MG63 (cell line): ENCODE measurements around the gene EGFR. TPM values are rescaled to one million over a fixed set of nuclear protein-coding genes. Genes with fewer than 3 reads are reported as not detected.

Experiments
- DNase-seq: peaks from one replicate; pipeline ENCODE4 v3.0.0-alpha.2; 2020
- H3K27me3 ChIP-seq: fragments of 250-450 bp; sonication (Bioruptor Pico); 2 replicates; pipeline ENCODE4 v1.5.1; 2020; ENCODE audit warnings: mild to moderate bottlenecking, moderate library complexity
- H3K36me3 ChIP-seq: fragments of 250-450 bp; sonication (Bioruptor Pico); 2 replicates; pipeline ENCODE4 v1.5.1; 2020; ENCODE audit warnings: mild to moderate bottlenecking, moderate library complexity
- H3K4me3 ChIP-seq: fragments of 250-450 bp; sonication (Bioruptor Pico); 2 replicates; pipeline ENCODE4 v1.5.1; 2020; ENCODE audit warnings: mild to moderate bottlenecking, moderate library complexity
- H3K9me3 ChIP-seq: fragments of 250-450 bp; sonication (Bioruptor Pico); 2 replicates; pipeline ENCODE4 v1.5.1; 2020; ENCODE audit warnings: mild to moderate bottlenecking, moderate library complexity
- total RNA-seq: library from RNA; depleted of rRNA; stranded (reverse); fragments of >200 nt; shearing (Covaris generic); gene quantifications from 2 replicates; pipeline ENCODE4 v1.2.3, GENCODE V29; 2014; ENCODE audit warnings: low replicate concordance

EGFR gene
- total RNA-seq, 1 experiment from 2014 or later: 20.3 TPM

DNA sequence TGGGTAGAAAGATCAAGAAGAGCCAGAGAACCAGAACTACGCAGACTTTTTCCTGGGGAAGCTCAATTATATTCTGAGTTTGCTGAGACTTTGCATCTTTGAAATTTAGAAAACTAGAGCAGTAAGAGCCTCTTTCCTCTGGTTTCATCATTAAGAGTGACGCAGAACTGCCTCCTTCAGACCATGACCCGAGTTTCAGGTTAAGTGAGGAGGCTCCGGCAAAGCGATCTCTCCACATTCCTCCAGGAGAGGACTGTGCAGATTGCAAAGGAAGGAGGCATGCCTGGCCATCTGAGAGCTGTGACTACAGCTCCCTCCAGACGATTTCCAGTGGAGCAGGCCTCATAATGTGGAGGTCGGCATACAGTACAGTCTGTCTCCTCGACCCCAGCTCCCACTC is 230.5 kb downstream of the EGFR start:
- Histone ChIP-seq H3K4me3 (no peak overlapping the region), H3K9me3 (no peaks in the 10 kb centered on the region), H3K36me3 (no peaks in the 10 kb centered on the region), H3K27me3 (no peaks in the 10 kb centered on the region)
- no peak for DNase-seq

DNA sequence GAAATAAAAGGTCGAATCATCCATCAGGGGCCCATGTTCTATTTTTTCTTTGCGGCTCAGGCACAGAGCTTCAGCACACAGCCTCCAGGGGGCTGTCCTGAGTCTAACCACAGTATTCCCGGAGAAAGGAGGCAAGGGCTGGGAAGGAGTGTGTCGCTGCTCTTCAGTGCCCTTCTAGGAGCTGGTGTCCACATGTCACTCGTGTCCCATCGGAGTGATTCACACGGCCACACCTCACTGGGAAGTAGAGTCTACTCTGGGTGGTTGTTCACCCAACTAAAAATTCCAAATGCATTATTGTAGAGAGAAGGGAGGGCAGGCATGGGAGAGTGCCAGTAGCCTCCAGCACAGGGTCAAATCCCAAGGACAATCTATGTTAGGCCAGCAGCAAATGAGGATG is 231.5 kb downstream of the EGFR start:
- Histone ChIP-seq H3K36me3 (no peaks in the 10 kb centered on the region), H3K27me3 (no peaks in the 10 kb centered on the region), H3K9me3 (no peaks in the 10 kb centered on the region), H3K4me3 (no peak overlapping the region)
- DNase-seq: peak; percentile 37

DNA sequence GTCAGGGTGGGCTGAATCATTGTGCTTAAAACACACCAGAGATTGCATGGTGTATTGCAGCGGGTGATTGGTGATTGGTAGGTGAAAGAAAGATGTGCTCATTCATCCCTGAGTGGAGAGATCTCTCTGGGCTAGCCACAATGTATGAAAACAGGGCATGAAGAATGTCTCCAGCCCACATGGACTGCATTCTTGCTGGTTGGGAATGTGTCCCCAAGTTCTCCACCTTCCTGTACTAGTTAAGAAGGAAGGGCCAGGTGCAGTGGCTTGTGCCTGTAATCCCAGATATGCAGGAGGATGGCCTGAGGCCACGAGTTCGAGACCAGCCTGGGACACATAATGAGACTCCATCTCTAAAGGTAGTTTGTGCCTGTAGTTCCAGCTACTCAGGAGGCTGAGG is 232.5 kb downstream of the EGFR start:
- no peak overlapping the region for H3K4me3 ChIP-seq
- no peak for DNase-seq
- no peaks in the 10 kb centered on the region for H3K9me3 ChIP-seq
- no peaks in the 10 kb centered on the region for H3K27me3 ChIP-seq
- no peaks in the 10 kb centered on the region for H3K36me3 ChIP-seq

DNA sequence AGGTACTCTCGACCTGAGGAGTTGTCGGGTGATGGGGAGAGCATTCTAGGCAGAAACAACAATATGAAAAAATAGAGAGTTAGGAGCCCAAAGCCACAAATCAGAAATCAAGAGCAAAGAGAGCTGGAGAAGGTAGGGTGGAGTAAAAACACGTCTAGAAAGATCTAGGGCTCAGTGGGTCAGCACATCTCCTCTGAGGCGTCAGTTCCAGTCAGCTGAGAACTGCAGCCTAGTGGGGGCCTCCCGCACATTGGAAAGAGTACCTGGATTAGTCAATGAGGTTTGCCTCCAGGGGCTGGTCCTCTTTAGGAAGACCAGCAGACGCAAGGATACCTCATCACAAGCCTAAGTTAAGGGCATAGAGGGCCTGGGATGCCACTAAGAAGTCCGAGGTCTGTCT is 233.1 kb downstream of the EGFR start:
- Histone ChIP-seq H3K27me3 (no peaks in the 10 kb centered on the region), H3K4me3 (no peak overlapping the region), H3K9me3 (no peaks in the 10 kb centered on the region), H3K36me3 (no peaks in the 10 kb centered on the region)
- no peak for DNase-seq

DNA sequence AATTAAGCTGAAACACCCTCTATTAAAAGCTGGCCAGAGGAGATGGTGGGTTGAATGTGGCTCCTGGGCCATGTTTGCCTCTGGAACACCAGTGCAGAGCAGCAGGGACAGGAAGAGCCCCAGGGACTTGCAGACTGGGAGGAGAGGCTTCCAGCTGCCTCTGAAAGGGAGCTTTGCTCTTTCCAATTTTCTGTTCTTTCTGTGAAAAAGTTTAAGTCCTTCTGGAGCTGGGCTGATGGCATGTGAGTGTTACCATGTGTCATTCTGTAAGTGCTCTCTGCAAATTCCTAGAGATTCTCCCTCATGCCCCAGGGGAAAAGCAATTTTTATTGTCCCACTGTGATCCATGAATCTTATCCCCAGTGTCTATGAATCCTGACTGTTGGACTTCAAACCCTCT is 233.6 kb downstream of the EGFR start:
- H3K4me3 ChIP-seq: no peak overlapping the region
- H3K27me3 ChIP-seq: no peaks in the 10 kb centered on the region
- no peaks in the 10 kb centered on the region for H3K9me3 ChIP-seq
- no peak for DNase-seq
- no peaks in the 10 kb centered on the region for H3K36me3 ChIP-seq

DNA sequence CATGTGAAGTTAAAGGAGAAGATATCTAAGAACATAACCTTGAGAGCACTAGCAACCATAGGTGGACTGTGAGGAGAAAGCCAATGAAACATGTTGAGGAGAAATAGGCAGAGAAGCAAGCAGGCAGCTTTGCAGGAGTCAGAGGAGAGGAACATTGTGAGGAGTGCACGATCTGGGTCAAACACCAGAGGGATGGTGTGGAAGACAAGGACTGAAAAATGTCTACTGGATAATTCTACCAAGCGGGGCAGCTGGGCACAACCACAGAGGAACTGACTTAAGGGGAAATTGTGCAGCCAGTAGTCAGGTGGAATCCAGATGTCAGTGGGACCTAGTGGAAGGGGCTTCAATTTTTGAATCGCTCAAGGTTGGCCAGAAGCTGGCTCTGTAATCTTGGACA is 234.4 kb downstream of the EGFR start:
- no peak for DNase-seq
- Histone ChIP-seq H3K27me3 (no peaks in the 10 kb centered on the region), H3K4me3 (no peak overlapping the region), H3K9me3 (no peaks in the 10 kb centered on the region), H3K36me3 (no peaks in the 10 kb centered on the region)

DNA sequence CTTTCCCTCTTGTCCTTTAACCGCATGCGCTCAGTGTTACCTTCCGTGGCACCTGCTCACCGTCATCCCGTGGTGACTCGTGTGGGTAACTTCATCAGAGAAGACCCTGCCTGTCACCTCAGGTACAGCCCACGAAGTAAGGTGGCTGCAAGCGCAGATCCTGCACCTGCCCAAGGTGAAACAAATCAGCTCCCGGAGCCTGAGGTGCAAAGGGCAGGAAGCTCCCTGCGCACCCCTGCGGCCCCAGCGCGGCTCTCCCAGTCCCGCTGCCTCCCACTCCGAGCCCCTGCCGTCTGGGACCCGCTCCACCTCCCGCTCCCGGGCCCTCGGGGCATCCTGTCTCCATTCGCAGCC is 235.4 kb downstream of the EGFR start:
- no peaks in the 10 kb centered on the region for H3K9me3 ChIP-seq
- no peak for DNase-seq
- no peaks in the 10 kb centered on the region for H3K27me3 ChIP-seq
- H3K4me3 ChIP-seq: peak overlapping the region; percentile 48
- no peaks in the 10 kb centered on the region for H3K36me3 ChIP-seq

DNA sequence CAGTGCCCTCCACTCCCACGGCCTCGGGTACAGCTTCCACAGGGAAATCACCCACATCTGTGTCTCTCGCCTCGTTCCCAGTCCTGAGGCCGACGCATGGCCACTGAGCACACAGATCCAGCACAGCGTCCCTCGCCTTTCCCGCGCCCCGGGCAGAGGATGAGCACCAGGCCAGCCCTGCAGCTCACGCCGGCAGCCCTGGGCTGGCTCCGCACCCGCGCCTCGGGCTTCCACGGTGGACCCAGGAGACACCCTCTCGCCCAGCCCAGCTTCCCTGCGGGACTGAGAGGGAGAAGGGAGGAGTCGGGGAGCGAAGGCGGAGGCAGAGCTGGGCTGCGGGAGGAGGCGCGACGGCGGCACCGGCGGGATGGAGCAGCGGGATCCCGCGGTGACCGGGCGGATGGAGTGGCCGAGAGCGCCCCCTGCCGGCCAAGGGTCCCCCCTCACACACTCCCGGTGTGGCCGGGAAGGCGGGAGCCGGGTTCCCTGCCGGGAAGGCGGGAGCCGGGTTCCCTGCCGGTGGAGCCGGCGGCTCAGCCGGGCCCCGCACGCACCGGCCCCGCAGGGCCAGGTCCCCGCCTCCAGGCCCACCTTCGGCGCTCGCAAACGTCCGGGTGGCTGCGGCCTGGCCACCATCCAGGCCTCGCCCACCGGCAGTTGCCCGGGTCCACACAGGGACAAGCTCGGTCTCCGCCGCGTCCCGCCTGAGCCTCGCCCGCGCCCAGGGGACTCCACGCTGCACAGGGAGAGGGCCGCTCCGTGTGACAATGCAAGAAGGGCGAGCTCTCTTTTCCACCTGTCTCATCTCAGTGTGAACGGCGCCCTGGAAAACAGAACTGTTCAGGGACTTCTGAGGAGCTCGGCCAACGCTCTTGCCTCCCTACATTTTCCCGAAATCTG is 236.0 kb downstream of the EGFR start:
- DNase-seq: peak; percentile 85
- Histone ChIP-seq H3K27me3 (no peaks in the 10 kb centered on the region), H3K4me3 (peak overlapping the region; percentile 48), H3K9me3 (no peaks in the 10 kb centered on the region), H3K36me3 (no peaks in the 10 kb centered on the region)

DNA sequence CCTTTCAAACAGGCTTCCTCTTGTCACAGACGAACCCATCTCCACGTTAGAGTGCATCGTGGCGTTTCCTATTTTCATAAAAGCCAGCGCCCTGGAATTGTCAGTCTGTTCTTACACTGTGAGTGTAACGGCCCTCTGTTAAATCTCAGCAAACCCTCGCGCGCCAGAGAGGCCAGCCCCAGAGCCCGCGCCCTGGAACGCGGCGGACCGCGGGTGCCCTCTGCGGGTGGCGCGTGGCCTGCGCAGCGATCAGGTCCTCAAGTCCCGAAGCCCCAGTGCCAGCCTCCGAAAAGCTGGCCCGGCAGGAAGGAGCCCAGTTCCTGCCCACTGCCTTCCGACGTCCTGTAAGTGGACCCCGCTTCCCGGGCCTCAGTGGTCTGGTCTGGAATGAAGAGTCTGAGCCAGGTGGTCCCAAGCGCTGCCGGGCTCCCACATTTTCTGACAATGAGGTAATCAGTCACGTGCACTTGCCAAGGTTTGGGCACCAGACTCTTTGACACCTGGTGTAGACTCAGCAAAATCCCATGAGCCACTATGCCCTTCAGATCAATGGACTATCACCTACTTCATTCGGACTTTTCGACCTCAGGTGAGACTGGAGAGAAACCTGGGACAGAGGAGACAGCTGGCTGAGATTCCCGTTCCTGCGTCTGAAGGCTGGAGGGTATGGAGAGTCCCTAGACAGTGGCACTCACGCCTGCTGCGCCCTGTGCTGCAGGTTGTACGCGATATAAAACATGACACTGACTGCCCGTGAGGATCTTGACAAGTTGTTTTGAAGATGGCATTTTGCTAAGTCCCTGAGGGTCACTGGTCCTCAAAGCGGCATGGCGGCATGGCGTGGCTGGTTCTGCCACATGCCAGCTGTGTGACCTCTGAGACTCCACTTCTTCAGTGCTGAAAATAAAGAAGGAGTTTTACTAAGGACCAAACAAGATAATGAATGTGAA is 237.0 kb downstream of the EGFR start:
- Histone ChIP-seq H3K4me3 (peak overlapping the region; percentile 48), H3K27me3 (no peaks in the 10 kb centered on the region), H3K36me3 (no peaks in the 10 kb centered on the region), H3K9me3 (no peaks in the 10 kb centered on the region)
- DNase-seq: peak; percentile 77

DNA sequence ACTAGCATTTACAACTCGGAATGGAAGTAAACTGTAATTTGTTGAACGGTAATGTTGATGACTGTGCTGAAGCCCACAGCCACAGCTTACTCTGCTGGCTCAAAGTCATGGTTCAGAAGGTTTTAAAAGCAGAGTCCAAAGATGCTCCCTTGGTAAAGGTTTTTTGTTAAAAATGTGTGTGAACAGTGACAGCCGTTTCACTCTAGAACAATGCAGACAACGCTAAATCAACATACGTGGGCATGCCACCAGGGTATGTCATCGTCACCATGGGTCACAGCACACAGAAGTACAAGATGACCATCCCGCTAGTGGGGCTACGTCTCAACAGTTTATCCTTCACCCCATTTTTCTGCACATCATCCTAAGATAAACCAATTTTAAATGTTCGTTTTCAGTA is 239.8 kb downstream of the EGFR start:
- no peaks in the 10 kb centered on the region for H3K27me3 ChIP-seq

DNA sequence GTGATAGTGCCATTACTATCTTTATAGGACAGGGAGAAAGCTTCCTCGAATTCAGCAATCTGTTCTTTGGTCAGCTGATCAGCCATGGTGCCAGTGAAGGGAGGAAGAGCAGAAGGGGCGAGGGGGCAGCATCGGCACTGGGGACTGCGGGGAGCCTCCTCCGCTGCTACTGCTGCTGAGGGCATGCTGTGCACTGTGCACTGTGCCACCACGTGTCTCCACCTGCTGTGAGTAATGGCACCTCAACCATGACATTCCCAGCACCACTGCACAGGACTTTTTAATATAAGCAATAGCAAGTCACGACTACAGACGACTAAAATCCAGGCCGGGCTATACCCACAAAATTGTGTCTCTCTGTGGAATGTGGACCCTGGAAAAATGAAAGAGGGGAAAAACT is 241.4 kb downstream of the EGFR start:
- H3K4me3 ChIP-seq: no peak overlapping the region
- DNase-seq: no peak
- H3K36me3 ChIP-seq: no peaks in the 10 kb centered on the region
- H3K9me3 ChIP-seq: no peaks in the 10 kb centered on the region
- H3K27me3 ChIP-seq: no peaks in the 10 kb centered on the region

More for the DNA sequence above, 239.8 kb downstream of the EGFR start:
- Histone ChIP-seq H3K36me3 (no peaks in the 10 kb centered on the region), H3K9me3 (no peaks in the 10 kb centered on the region), H3K4me3 (no peak overlapping the region)
- DNase-seq: no peak

DNA sequence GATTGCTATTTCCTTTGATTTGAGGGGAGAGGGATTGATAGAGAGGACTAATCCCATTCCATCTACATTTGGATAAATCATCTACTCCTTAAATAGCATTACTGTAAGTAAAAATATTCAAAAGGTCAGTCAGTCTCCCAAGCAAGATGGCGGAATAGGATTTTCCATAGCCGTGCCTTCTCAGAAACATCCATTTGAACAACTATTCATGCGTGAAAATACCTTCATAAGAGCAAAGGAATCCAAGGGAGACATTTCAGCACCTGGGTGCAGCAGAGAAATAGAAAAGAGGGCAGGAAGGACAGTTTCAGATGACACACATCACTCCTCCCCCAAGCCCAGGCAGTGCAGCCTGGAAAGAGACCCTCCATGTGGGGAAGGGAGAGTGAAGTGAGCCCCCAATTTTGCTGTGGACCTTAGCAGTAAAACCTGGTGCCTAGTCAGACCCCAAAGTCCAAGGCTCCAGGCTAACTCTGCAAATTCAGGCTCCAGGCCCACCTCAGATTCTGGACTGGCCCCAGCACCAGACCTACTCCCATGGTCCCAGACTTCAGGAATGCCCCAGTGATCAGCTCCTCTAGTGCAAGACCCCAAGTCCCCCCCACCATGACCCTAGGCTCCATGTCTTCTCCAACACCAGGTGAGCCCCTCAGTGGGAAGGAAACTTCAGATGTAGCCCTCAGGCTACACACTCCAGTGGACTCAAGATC is 242.0 kb downstream of the EGFR start:
- H3K36me3 ChIP-seq: no peaks in the 10 kb centered on the region
- H3K9me3 ChIP-seq: no peaks in the 10 kb centered on the region
- H3K4me3 ChIP-seq: no peak overlapping the region
- H3K27me3 ChIP-seq: no peaks in the 10 kb centered on the region
- no peak for DNase-seq
